ENCODE measurements around the gene SYTL3.

Gene SYTL3

DNA sequence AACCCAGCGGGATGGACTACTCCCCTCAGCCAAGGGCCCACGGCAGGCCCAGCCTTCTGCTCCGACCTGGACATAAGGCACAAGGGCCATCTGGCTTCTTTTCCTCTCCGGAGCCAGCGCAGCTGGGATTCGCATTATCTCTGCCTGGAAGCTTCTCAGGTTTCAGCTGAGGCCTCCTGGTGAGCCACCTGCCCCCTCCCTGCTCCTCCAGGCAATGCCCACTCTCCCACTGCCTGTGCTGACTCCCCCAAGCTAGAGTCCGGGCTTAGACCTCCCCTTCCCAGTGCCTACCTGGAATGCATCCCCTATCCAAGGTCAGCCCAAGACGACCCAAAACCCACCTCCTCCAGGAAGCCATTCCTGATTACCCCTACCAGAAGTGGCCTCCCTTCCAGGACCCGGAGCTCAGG lies 108.6 kb downstream of the SYTL3 start:
- no peak overlapping the region for H3K27ac ChIP-seq
- TF ChIP-seq, protein P1, sequence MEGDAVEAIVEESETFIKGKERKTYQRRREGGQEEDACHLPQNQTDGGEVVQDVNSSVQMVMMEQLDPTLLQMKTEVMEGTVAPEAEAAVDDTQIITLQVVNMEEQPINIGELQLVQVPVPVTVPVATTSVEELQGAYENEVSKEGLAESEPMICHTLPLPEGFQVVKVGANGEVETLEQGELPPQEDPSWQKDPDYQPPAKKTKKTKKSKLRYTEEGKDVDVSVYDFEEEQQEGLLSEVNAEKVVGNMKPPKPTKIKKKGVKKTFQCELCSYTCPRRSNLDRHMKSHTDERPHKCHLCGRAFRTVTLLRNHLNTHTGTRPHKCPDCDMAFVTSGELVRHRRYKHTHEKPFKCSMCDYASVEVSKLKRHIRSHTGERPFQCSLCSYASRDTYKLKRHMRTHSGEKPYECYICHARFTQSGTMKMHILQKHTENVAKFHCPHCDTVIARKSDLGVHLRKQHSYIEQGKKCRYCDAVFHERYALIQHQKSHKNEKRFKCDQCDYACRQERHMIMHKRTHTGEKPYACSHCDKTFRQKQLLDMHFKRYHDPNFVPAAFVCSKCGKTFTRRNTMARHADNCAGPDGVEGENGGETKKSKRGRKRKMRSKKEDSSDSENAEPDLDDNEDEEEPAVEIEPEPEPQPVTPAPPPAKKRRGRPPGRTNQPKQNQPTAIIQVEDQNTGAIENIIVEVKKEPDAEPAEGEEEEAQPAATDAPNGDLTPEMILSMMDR (conservative IDR thresholded peaks at IDR 0.05): no peak

- TF ChIP-seq, protein P1 (conservative IDR thresholded peaks at IDR 0.05): no peak
These were observed 109.2 kb downstream of the SYTL3 start for GRCh38 chr6:158758941-158759479.

DNA sequence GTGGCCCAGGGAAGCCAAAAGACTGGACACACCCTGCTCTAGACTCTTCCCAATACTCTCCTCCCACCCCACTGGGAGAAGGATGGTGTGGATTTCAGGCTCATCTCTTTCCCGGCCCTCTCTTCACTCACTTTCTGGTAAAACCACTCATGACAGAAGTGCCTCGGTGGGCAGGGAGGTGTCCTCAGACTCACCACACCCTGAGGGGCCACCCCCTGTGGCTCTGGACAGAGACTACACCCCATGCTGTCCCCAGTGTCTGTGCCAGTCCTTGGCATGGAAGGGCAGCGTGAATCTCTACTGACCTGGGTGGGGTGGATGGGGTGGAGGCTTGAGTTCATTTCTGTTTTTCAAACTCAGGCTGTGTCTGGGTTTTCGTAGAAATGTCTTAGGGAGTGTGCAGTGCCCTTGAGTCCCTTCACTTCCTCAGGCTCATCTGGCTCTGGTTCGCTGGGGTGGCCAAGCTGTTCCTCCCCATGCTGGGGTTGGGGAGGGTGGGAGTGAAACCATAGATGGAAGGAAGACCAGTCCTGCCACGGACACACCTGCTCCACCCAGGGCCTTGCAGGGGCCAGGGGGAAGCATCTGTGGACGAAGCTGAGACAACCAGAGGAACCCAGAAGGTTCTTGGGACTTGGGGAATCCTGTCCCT lies 110.2 kb downstream of the SYTL3 start:
- TF ChIP-seq, protein P1 (conservative IDR thresholded peaks at IDR 0.05): no peak
- H3K27ac ChIP-seq: no peak overlapping the region

More at GRCh38 chr6:158758941-158759479, 109.2 kb downstream of the SYTL3 start:
- H3K27ac ChIP-seq: no peak overlapping the region

GRCh38 chr6:158760618-158761250 lies 110.9 kb downstream of the SYTL3 start:
- TF ChIP-seq, protein P1 (conservative IDR thresholded peaks at IDR 0.05): no peak
- H3K27ac ChIP-seq: no peak overlapping the region

DNA sequence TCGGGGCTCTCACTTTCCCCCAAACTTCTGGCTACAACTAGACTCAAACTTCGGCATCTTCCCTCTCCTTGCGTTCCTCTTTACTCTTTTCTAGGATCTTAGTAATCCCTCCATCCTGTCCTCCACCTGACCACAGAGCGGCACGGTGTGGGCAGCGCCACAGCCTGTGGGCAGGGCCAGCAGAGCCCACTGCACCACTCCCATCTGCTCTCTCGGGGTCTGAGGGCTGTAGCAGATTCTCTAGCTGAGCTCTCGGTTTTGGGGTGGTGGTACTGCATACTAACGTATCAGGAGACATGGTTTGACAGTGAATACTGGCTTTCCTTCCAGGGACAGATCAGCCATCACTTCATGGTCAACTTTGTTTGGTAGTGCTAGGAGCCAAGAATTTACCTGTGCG lies 111.9 kb downstream of the SYTL3 start:
- TF ChIP-seq, protein P1 (conservative IDR thresholded peaks at IDR 0.05): no peak
- no peak overlapping the region for H3K27ac ChIP-seq

- H3K27ac ChIP-seq: no peak overlapping the region
- TF ChIP-seq, protein P1 (conservative IDR thresholded peaks at IDR 0.05): no peak
These were observed 113.1 kb downstream of the SYTL3 start for GRCh38 chr6:158762787-158763433.
